Measurements from ENCODE around the gene MAN1C1. TPM values are rescaled to one million over a fixed set of nuclear protein-coding genes. Genes with fewer than 3 reads are reported as not detected.

The MAN1C1 gene
- polyA plus RNA-seq, 1 donor from 2014 or later, result 1.3 TPM

- Histone ChIP-seq H3K36me3 (ENCODE audit: insufficient read depth, low read length) (no peaks in the 10 kb centered on the region), H3K9me2 (ENCODE audit: insufficient read depth, low read length) (no peaks in the 10 kb centered on the region), H3K4me2 (ENCODE audit: low read length) (no peak overlapping the region), H3K79me2 (replicated peaks; ENCODE audit: insufficient read depth, low read length) (no peaks in the 10 kb centered on the region), H3K9ac (ENCODE audit: low read length) (no peak overlapping the region), H3F3A (ENCODE audit: insufficient read depth, low read length, poor library complexity, severe bottlenecking) (no peaks in the 10 kb centered on the region), H3K27me3 (ENCODE audit: insufficient read depth, low read depth, low read length) (no peaks in the 10 kb centered on the region), H3K9me3 (ENCODE audit: low read length) (no peaks in the 10 kb centered on the region), H4K20me1 (ENCODE audit: insufficient read depth) (no peaks in the 10 kb centered on the region), H3K4me3 (ENCODE audit: low read length) (no peak overlapping the region), H2AFZ (ENCODE audit: low read depth, low read length) (no peak overlapping the region), H3K27ac (ENCODE audit: low read length) (no peak overlapping the region)
- TF ChIP-seq CTCF (IDR thresholded peaks at IDR 0.05; ENCODE audit: poor library complexity, severe bottlenecking) (no peak), EZH2 (IDR thresholded peaks at IDR 0.05; ENCODE audit: borderline replicate concordance, insufficient read depth, low read length, poor library complexity, severe bottlenecking) (no peak), SMC3 (conservative IDR thresholded peaks at IDR 0.05; ENCODE audit: poor library complexity) (no peak), EP300 (conservative IDR thresholded peaks at IDR 0.05; ENCODE audit: poor library complexity, severe bottlenecking) (no peak), TAF1 (IDR thresholded peaks at IDR 0.05; ENCODE audit: low read depth) (no peak), REST (IDR thresholded peaks at IDR 0.05; ENCODE audit: borderline replicate concordance) (no peak), RAD21 (conservative IDR thresholded peaks at IDR 0.05) (no peak)
Measured at GRCh38 chr1:25568090-25568833, 48.3 kb upstream of the MAN1C1 start.

- Histone ChIP-seq H2AFZ (ENCODE audit: low read depth, low read length) (no peak overlapping the region), H3K27me3 (ENCODE audit: insufficient read depth, low read depth, low read length) (no peaks in the 10 kb centered on the region), H3F3A (ENCODE audit: insufficient read depth, low read length, poor library complexity, severe bottlenecking) (no peaks in the 10 kb centered on the region), H3K9me2 (ENCODE audit: insufficient read depth, low read length) (no peaks in the 10 kb centered on the region), H3K79me2 (replicated peaks; ENCODE audit: insufficient read depth, low read length) (no peaks in the 10 kb centered on the region), H3K9ac (ENCODE audit: low read length) (no peak overlapping the region), H3K9me3 (ENCODE audit: low read length) (no peaks in the 10 kb centered on the region), H3K36me3 (ENCODE audit: insufficient read depth, low read length) (no peaks in the 10 kb centered on the region), H3K4me2 (ENCODE audit: low read length) (no peak overlapping the region), H3K27ac (ENCODE audit: low read length) (no peak overlapping the region), H3K4me3 (ENCODE audit: low read length) (no peak overlapping the region), H4K20me1 (ENCODE audit: insufficient read depth) (no peaks in the 10 kb centered on the region)
- no peak for TF ChIP-seq TAF1 (IDR thresholded peaks at IDR 0.05; ENCODE audit: low read depth)
- no peak for TF ChIP-seq SMC3 (conservative IDR thresholded peaks at IDR 0.05; ENCODE audit: poor library complexity)
- no peak for TF ChIP-seq CTCF (IDR thresholded peaks at IDR 0.05; ENCODE audit: poor library complexity, severe bottlenecking)
- no peak for TF ChIP-seq EZH2 (IDR thresholded peaks at IDR 0.05; ENCODE audit: borderline replicate concordance, insufficient read depth, low read length, poor library complexity, severe bottlenecking)
- no peak for TF ChIP-seq RAD21 (conservative IDR thresholded peaks at IDR 0.05)
- TF ChIP-seq REST (IDR thresholded peaks at IDR 0.05; ENCODE audit: borderline replicate concordance), result no peak
- TF ChIP-seq MXI1 (conservative IDR thresholded peaks at IDR 0.05; ENCODE audit: poor library complexity, severe bottlenecking), result no peak
- no peak for TF ChIP-seq POLR2AphosphoS5 (IDR thresholded peaks at IDR 0.05)
- TF ChIP-seq EP300 (conservative IDR thresholded peaks at IDR 0.05; ENCODE audit: poor library complexity, severe bottlenecking), result no peak
Measured at GRCh38 chr1:25568834-25569596, 47.6 kb upstream of the MAN1C1 start.
